Fibroblast of peridontal ligament (primary cell): ENCODE data around the gene ABLIM1.

Experiments
- DNase-seq: peaks from one replicate; pipeline ENCODE4 v3.0.0-alpha.2; 2010; ENCODE audit errors: extremely low read depth

Gene ABLIM1

DNA sequence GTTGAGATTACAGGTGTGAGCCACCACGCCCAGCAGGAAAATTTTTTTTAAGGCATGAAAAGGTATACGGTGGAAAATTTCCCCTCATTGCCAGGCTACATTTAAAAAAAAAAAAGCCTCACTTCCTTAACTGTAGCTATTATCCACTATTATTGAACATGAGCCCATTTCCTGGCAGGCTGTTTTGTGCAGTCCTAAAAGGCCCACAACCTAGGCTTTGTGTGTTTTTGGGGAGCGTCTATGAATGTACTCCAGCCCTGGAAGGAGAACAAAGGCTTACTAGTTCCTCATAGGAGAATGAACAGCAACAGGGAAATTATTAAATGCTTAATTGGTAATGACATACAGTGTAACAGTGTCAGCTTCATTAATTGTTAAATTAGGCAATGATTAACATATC lies 111.0 kb downstream of the ABLIM1 start:
- no peak for DNase-seq

DNA sequence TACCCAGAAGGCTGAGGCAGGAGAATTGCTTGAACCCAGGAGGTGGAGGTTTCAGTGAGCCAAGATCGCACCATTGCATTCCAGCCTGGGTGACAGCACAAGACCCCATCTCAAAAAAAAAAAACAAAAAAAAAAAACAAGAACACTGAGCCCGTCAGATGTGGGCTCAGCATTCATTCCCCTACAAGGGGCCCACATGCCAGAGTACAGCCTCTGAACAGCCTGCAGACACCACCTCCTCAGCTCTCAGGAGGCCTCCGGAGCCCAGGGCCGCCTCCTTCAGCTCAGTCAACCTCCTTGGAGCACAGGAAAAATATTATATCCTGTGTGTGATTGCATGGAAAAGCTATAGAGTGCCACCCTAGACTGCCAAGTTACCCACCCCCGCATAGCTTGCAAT lies 112.3 kb downstream of the ABLIM1 start:
- no peak for DNase-seq

DNA sequence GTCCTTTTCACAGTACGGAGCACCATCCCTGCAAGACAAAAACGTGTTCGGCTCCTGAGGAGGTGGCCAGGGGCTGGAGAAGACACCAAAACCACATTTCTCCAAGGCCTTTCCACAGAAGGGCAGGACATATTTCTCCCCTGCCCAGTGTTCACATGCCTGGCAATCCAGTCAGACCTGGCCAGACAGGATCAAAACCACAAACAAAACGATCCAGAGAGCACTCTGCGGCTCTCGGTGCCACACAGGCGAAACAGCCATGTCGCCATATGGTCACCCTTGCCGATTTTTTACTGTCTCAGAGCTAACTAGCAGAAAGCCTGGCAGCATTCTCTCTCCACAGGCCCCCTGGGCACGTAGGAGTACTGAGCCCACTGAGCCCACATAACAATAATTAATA lies 113.0 kb downstream of the ABLIM1 start:
- no peak for DNase-seq

DNA sequence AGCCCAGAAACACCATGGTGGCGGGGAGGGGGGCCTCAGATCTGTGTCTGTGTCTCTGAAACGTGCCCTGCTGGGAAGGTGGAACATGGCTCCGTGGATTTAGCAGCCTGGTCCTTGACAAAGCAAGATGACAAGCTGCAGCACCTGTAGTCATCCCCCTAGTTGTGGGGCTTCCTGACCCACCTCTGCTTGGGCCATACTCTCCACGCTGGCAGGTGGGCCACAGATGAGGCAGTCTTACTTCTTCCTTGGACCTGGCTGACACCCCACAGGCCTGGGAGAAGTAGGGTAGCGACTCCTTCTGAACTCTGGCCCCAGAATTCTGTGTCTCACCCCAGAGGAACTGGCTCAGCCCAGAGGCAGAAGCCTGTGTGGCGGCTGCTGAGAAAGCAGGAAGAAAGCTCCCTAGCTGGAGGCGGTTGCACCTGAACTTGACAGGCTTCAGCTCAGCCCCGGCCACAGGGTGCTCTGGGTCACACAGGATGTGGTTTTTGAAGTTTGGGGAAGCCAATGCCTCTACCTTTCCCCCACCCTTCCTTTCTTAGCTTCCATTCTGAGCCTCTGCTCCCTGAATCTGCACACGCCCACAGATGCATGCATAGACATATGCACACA lies 113.9 kb downstream of the ABLIM1 start:
- DNase-seq: no peak

DNA sequence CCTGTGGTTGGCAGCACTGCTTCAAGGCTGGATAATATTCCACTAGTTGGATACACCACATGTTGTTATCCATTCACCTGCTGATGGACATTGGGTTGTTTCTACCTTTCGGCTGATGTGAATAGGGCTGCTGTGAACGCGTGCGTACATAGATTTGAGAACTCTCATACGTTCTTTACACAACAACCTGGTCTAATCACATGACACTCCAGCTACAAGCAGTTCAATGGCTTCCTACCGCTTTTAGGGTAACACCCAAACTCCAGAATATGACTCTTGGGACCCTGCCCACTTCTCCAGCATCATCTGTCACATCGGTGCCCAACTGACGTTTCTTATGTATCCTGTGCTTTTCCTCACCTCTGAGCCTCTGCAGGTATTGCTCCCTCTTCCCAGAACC lies 114.6 kb downstream of the ABLIM1 start:
- DNase-seq: no peak

DNA sequence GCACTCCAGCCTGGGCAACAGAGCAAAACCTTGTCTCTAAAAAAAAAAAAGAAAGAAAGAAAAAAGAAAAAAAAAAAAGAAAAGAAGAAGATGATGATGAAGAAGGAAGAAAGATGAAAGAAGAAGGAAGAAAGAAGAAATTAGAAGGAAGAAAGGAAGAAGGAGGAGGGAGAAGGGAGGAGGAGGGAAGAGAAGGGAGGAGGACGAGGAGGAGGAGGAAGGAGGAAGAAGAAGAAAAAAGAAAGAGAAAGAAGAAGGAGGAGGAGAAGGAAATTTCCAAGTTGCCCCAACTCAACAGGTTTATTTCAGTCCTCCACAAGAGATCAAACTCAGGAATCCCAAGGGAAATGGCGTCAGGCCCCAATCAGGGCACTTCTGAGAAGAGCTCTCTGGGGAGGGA lies 115.7 kb downstream of the ABLIM1 start:
- no peak for DNase-seq

DNA sequence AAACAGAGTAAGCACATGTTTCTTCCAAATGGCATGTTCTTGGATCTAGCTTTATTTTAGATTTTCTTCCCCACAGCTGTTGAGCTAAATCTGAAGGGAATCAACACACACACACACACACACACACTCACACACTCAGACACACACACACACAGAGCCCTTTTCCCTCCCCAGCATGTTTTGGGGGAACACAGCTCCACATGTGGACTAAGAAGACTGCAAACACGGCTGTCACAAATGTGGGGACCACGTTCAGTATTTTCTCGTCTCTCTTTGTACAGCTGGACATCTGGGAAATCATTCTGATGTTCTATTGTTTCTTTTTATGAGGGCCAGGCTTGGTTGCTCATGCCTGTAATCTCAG lies 116.3 kb downstream of the ABLIM1 start:
- no peak for DNase-seq

DNA sequence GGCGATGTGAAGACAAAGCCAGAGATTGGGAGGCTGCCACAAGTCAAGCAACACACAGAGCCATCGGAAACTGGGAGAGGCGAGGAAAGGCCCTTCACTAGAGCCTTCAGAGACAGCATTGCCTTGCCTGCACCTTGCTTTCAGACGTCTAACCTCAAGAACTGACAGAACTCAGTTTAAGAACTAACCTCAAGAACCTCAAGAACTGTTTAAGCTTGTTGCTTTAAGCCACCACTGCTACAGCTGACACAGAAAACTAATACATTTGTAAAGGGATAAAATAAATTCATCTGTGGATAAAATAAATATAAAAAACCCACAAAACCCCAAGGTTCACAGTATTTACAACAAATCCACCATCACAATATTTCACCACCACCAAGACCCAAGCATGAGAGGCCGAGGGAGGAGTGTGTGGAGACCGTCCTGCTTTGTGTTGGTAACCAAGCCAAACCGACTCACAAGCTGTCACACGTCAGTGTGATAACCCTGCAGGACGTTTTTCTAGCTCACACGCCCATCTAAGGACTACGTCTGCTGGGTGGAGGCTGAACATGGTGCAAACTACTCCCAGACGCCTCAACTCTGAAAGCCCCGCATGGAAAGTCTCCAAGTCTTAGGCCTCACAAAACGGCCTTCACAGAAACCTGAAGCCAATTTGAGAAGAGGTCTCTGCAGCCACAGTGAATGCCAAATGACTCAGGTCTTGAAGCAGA lies 116.8 kb downstream of the ABLIM1 start:
- peak; percentile 77 for DNase-seq

DNA sequence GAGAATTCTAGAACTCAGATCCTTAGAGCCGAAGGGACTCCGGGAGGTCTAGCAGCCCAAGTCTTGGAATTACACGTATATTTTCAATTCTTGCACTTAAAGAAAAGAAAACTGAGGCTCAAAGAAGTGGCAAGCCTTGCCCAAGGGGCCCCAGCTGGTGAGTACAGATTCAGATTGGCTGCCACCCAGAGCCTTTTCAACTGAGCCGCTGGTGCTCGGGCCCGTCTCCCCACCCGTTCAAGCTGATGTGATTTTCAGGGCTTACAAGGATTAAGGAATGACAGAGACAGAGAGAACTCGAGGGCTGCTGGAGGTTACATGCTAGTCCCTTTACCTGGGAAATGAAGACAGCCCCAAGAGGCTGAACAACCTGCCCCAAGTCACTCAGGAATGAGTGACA lies 117.8 kb downstream of the ABLIM1 start:
- DNase-seq: no peak

DNA sequence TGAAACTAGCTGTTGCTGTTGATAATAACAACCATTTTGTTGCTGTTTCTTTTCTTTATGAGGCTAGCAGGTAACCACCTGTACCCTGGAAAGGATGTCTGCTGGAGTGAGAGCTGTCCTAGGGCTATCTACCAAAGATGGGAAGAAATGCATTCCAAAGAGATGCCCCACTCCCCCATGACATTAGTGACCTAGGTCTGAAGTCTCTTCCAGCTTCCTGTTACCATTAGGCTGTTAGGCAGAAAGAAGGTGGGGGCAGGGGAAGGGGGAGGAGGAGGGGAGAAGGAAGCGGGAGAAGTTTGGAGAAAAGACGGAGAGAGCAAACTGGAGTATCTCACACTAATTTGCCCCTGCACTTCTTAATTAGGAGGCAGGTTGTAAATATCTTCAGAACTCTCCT lies 118.5 kb downstream of the ABLIM1 start:
- no peak for DNase-seq

DNA sequence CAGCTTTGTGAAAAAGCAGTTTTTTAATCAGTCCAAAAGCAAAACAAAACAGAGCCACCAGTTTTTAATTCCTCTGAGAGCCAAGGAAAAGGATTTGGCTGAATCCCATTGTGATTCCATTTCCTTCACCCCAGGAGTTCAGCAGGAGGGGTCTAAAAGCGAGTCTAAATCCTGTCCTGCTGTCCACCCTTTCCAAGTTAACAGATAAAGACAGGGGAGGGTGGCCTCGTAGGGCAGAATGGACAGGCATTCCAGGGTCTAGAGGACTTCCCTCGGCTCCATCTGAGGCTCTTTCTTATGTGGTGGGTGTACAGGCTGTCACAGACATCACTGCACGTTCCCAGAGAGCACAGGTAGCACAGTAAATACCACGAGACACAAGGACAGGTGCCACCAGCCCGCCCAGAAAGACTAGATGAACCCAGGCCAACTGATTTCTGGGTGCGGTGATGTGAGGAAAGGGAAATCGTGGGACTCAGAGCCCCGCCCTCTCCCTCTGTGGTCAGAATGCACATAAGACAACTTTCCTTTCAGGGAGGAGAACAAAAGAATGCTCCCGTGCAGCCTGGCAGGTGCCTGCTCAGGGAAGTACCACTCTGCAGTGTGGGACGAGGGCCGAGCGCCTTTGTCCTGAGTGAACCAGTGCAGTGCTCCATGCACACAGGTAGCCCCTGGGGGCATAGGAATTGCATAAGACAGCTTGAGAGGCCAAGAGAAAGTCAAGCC lies 119.7 kb downstream of the ABLIM1 start:
- DNase-seq: no peak

DNA sequence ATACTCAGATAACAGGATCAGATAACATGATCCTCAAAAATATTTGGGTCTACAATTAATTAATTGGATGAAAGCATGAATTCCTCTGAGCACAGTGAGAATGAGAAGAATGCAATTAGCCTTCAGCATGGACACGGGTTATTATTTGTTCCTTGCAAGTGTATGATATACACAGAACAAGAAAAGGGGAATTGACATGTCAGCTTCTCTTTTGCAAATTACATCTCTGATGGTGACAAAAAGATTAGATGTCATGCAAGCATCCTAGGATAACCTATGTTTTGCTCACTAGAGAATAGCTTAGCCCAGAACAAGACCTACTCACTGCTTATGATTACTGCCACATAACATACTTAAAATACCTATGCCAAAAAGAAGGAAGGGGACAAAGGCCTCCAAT lies 120.3 kb downstream of the ABLIM1 start:
- no peak for DNase-seq

DNA sequence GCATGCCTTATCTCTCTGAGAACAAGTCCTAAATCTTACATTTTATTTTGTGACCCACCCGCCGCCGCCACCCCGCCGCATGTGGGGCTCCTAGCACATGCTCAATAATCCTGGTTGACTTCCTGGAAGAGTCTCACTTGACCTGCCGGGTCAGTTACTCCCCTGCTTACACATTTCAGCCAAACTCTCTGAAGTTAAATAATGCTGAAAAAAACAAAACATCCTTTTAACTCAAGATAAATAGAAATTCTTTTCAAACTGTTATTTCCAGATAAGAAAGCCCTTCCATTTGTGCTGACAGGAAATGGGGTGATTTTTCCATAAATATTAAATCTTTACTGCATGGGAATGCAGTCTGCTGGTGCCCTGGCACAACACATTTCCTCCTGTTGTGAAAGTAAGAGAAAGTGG lies 123.5 kb downstream of the ABLIM1 start:
- no peak for DNase-seq

DNA sequence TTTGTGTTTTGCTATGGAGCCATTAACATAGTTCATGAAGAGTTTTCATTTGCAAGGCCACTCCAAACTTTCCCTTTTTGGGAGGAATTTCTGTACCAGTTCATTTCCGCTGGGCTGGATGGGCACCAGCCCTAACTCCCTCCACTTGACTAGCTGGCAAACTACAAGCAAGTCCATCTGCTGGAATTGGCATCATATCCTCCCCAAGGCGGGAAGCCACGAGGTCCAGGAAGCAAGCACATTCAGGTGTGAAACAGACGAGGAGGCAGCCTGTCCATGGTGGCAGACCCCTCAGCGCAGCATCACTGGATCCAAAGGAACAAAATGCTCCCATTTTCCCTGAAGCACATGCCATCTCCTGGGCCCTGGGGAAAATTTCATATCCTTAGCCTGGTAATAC lies 125.8 kb downstream of the ABLIM1 start:
- DNase-seq: no peak

DNA sequence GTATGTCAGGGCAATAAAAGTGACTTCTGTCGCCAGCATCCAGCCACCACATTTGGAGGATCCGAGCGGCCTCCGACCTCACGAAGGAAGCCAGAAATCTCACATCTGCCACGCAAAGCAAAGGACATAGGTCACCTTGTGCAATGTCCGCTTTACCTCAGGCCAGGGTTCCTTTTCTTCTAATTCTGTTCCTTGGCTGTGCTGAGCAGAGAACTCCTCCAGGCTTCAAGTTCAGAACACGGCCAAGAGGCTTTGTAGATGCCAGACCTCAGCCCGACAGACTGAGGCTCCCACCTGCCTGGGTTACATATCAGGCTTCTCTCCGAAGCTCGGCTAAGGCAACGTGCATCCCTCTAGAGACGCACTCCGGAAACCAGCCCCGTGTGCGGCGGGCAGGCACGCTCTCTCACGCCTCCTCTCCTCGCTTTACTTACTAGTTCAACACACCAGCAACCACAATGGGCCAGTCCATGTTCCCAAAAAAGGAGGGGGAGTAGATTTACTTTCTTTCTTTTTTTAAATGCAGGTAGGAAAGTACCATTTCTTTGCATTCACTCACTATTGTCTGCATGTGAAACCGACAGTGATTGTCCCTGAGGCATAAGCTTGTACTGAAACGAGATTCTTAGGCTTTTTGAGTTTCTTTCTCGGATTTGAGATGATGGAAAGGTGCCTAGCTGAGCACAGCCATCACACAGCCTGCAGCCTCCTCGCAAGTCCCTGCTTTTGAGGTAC lies 131.4 kb downstream of the ABLIM1 start:
- DNase-seq: peak; percentile 21

DNA sequence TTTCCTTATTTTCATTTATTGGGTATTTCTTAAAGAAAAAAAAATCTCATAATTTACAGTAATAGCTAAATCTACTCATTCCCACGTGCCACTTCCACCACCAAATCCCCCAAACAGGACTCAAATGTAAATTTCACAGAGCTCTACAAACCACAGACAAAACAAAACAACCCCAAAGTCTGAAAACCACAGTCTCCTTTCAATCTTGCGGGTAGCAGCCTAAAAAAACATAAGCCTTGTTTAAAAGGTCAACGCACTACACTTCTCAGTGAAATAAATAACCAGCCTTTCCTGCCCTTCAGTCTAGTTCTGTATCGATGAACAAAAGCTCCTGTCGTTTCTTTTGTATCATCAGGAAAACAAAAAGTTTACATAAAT lies 132.0 kb downstream of the ABLIM1 start:
- DNase-seq: peak; percentile 10

DNA sequence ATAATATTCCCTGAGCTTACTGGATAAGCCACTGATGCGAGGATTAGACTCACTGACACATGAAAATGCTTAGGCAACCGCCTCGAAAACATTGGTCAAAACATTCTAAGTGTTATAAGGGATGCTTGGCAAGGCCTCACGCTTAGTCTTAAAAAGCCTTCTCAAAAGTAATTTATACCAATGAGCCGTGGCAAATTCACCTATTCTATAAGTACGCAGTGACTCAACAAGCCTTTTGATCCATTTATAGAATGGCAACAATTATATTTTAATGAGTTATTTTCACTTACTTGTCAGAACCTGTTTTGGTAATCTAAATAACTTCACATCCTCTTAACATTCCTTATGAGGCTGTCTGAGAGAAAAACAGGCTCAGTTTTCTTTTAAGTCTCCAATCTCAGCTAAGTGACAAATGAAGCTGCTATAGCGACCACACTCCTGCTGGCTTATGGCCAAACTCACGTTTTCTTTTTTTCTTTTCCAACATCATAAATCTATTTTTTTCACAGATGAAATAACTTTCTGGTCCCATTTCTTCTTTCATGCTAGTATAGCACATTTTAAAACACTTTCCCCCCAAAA lies 132.6 kb downstream of the ABLIM1 start:
- no peak for DNase-seq

DNA sequence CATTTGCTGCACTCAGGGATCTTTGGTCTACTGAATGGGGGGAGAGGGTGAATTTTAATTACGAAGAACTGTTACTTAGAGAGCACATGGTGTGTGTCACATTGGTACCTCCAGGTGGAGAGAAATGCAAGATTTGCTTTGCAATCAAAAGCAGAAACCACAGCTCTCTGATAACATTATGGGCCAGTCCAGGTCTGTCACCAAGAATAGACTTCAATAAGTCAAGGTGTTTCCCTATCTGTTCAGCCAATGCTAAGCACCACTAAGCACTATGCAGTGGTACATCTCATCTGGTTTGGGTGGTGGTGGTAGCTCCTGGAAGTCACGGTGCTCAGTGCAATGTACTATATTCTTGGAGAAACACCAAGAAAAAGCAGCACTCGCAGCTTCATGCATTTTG lies 134.2 kb downstream of the ABLIM1 start:
- DNase-seq: no peak

DNA sequence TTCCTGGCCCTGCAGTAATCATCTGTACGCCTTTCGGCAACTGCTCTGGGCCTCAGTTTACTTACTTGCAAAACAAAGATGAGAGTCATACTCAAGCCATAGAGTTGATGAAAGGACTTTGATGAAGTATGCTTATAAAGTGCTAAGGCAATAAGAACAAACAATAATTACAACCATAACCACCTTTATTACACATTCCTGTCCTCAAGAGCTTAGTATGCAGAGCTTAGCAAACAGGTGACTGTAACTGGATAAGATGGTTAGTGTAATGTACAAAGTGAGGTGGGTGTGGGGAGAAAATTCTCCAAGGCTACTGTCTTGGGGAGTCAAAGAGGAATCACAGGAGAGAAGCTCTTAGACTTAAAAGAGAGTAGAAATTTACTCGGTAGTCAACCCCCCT lies 136.8 kb downstream of the ABLIM1 start:
- DNase-seq: no peak

DNA sequence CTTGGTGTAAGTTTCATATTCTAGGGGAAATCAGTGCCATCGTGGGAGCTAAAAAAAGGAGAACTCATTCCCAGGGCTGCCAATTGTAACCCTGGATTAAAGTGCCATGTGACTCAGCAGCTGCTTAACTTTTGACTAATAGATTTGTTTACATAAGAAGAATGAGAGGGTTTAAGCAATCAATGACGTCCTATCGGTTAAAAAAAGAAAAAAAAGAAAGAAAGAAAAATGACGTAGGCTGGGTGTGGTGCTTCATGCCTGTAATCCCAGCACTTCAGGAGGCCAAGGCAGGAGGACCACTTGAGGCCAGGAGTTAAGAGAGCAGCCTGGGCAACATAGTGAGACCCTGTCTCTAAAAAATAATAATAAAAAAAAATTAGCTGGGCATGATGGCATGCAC lies 137.6 kb downstream of the ABLIM1 start:
- peak; percentile 24 for DNase-seq

DNA sequence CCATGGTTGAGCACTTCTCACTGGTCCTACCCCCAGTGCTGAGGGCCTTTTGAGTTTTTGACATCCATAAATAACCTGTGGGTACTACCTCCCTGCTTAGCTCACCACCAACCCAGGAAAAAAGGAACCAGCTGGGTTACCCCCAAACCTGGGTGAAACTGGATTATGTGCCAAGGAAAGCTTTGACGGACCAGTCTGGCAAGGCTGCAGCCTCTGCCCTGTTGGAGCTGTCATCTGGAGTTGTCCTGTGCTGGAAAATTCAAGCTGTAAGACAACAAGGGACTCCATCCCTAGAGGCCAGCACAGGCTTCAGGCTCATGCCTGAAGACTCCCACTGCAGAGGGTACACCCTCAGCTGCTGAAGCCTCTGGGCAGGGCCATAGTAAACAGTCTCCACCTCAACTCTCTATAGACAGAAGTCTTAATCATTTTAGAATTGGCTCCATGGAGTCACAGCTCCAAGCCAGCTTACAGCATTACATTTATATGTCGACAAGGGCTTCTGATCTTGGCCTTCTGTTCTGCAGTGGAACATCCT lies 138.2 kb downstream of the ABLIM1 start:
- no peak for DNase-seq

DNA sequence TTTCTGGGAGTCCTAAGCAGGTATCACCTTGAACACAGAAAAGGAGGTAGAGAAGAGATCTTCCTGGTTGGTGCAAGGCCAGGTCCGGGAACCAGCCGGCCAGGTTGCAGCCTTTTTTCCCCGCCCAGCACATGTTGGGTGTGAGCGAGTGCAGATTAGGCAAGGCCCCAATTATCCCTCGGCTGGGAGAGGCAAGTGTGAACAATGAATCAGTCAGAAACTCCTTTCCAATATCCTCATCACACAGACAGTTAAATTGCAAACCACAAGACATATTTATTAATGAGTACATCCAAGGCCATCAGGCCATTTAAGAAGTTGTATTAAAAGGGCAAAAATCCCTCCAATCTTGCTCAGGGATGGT lies 138.8 kb downstream of the ABLIM1 start:
- DNase-seq: no peak
